ENCODE data around the gene DIP2C. TPM values are rescaled to one million over a fixed set of nuclear protein-coding genes. Genes with fewer than 3 reads are reported as not detected.
"Not testable (repeated sequence)": the region's sequence is repeated elsewhere in the genome, so short reads cannot be mapped to it uniquely, and the experiment has no call there.

Gene DIP2C
- total RNA-seq, 1 donor from 2014 or later, result 18.4 TPM

- Histone ChIP-seq H3K9me3 (no peaks in the 10 kb centered on the region), H3K27ac (peak overlapping the region; percentile 20), H3K4me3 (peak overlapping the region in 1 of 2 donors; percentile 30), H3K27me3 (no peaks in the 10 kb centered on the region), H3K36me3 (no peaks in the 10 kb centered on the region), H3K4me1 (peaks cover 43% of the 10 kb centered on the region)
- no peak for DNase-seq (ENCODE audit: extremely low spot score in 2 of 2)
- TF ChIP-seq CTCF (IDR thresholded peaks at IDR 0.05) (no peak), POLR2A (IDR thresholded peaks at IDR 0.05) (no peak), POLR2AphosphoS5 (IDR thresholded peaks at IDR 0.05; ENCODE audit: insufficient read depth in 1 of 2, low read depth in 1 of 2) (no peak)
- intact Hi-C loops (cut with DNase I), result no loop called here
Measured at GRCh38 chr10:650886-651615, 38.4 kb downstream of the DIP2C start.

GRCh38 chr10:650441-650851, 39.0 kb downstream of the DIP2C start:
- Histone ChIP-seq H3K36me3 (no peaks in the 10 kb centered on the region), H3K4me1 (peaks cover 41% of the 10 kb centered on the region), H3K27ac (peak overlapping the region; percentile 20), H3K27me3 (no peaks in the 10 kb centered on the region), H3K4me3 (peak overlapping the region in 1 of 2 donors; percentile 30), H3K9me3 (no peaks in the 10 kb centered on the region)
- TF ChIP-seq POLR2AphosphoS5 (IDR thresholded peaks at IDR 0.05; ENCODE audit: insufficient read depth in 1 of 2, low read depth in 1 of 2), result no peak
- no peak for TF ChIP-seq POLR2A (IDR thresholded peaks at IDR 0.05)
- no peak for TF ChIP-seq CTCF (IDR thresholded peaks at IDR 0.05)
- DNase-seq (ENCODE audit: extremely low spot score in 2 of 2), result no peak
- intact Hi-C loops (cut with DNase I), result no loop called here

- Histone ChIP-seq H3K4me3 (peak overlapping the region in 1 of 2 donors; percentile 30), H3K27me3 (no peaks in the 10 kb centered on the region), H3K27ac (peak overlapping the region; percentile 20), H3K36me3 (no peaks in the 10 kb centered on the region), H3K9me3 (no peaks in the 10 kb centered on the region), H3K4me1 (peaks cover 36% of the 10 kb centered on the region)
- peak in 1 of 2 donors; percentile 31 for TF ChIP-seq POLR2AphosphoS5 (IDR thresholded peaks at IDR 0.05; ENCODE audit: insufficient read depth in 1 of 2, low read depth in 1 of 2)
- TF ChIP-seq CTCF (IDR thresholded peaks at IDR 0.05), result no peak
- DNase-seq (ENCODE audit: extremely low spot score in 2 of 2), result no peak
- intact Hi-C loops (cut with DNase I), result loop anchor here (1.0 kb wide), 1 partner anchor 23 kb away; no protein-coding TSS in a partner anchor
Measured at GRCh38 chr10:649798-650440, 39.5 kb downstream of the DIP2C start.

- H3K9me3 ChIP-seq, result no peaks in the 10 kb centered on the region
- TF ChIP-seq POLR2A (IDR thresholded peaks at IDR 0.05) (no peak), CTCF (IDR thresholded peaks at IDR 0.05) (no peak), POLR2AphosphoS5 (IDR thresholded peaks at IDR 0.05; ENCODE audit: insufficient read depth in 1 of 2, low read depth in 1 of 2) (no peak)
- H3K4me3 ChIP-seq, result no peak overlapping the region
- no peak overlapping the region for H3K27ac ChIP-seq
- H3K36me3 ChIP-seq, result no peaks in the 10 kb centered on the region
- no peak for DNase-seq (ENCODE audit: extremely low spot score in 2 of 2)
- peaks cover 31% of the 10 kb centered on the region for H3K4me1 ChIP-seq
- intact Hi-C loops (cut with DNase I), result loop anchor here (1.0 kb wide), 1 partner anchor 22 kb away; no protein-coding TSS in a partner anchor
- no peaks in the 10 kb centered on the region for H3K27me3 ChIP-seq
Measured at GRCh38 chr10:649445-649797, 40.0 kb downstream of the DIP2C start.

- DNase-seq (ENCODE audit: extremely low spot score in 2 of 2); H3K27me3 ChIP-seq; H3K36me3 ChIP-seq; H3K27ac ChIP-seq; intact Hi-C loops (cut with DNase I); H3K4me3 ChIP-seq; H3K9me3 ChIP-seq: not testable (repeated sequence)
- peaks cover 23% of the 10 kb centered on the region for H3K4me1 ChIP-seq
Measured at GRCh38 chr10:647019-647418, 42.4 kb downstream of the DIP2C start.
